NT2/D1 (cell line): ENCODE data around the gene SLC35E2B.
"Not testable (repeated sequence)": the region's sequence is repeated elsewhere in the genome, so short reads cannot be mapped to it uniquely, and the experiment has no call there.

Experiments
- SUZ12 ChIP-seq: IDR thresholded peaks from 2 replicates; pipeline ENCODE4 v1.6.1; 2011; ENCODE audit not compliant: insufficient read length, insufficient read depth; ENCODE audit errors: extremely low read depth
- YY1 ChIP-seq: IDR thresholded peaks from 2 replicates; pipeline ENCODE4 v1.6.1; 2011; ENCODE audit not compliant: insufficient read length, insufficient read depth

DNA sequence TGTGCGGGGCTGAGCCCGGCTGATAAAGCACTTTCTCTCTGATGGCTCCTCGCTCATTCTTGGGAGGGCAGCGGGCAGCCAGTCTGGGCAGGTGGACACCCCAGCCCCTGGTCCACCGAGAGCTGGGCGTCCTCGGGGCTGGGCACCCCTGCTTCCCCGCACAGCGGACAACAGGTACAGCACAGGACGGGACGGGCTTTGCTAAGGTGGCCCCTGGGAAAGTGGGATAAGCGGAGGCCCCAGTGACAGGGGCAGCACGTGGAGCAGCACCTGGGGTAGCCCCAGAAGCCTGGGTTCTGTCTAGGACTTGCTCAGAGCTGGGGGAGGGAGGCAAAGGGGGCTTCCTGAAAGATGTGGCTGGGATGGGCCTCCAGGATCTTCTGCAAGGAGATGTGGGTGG, 58.0 kb downstream of the SLC35E2B start:
- TF ChIP-seq SUZ12, YY1: not testable (repeated sequence)
